HG03460 (cell line): ENCODE results near the gene SFTPD.
"Not testable (repeated sequence)": the region's sequence is repeated elsewhere in the genome, so short reads cannot be mapped to it uniquely, and the experiment has no call there.

Experiments
- ATAC-seq: cut with Tn5 transposase; IDR thresholded peaks from one replicate; pipeline ENCODE4 v1.9.1; 2021; ENCODE audit not compliant: unreplicated experiment

The SFTPD gene

GRCh38 chr10:79927111-79927828 is 21.6 kb downstream of the SFTPD start:
- no peak for ATAC-seq

DNA sequence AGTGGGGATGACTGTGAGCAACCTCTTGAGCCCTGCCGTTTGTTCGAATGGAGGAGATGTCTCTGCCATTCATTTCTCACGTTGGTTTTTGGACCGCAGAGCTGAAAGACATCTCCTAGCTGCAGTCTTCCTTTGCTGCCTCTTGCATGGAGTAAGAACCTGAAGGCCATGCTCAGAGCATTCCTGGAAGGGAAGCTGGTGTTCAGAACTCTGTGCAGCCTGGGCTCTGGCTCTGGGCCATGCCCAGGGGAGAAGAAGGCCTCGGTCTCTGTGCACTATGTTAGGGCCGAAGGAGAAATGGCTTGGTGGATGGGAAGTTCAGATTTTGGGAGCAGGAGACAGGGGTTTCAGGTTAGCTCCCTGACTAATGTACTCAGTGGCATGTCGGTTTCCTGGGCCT is 22.9 kb downstream of the SFTPD start:
- ATAC-seq = no peak

DNA sequence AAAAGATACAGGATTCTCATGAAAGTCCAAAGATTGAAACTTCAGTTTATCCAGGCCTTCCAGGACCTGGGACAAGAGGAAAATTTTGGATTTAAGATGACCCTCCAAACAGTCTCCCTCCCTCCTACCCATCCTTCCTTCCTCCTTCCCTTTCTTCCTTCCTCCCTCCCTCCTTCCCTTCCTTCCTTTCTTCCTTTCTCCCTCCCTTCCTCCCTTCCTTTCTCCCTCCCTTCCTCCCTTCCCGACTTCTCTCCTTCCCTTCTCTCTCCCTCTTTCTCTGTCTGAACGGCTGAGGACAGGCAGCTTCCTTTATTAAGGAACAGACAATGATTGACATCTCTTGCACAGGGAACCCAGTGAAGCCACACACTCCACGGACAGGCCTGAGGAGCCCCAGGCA is 23.3 kb downstream of the SFTPD start:
- ATAC-seq = no peak

- no peak for ATAC-seq
These were observed 25.2 kb downstream of the SFTPD start for GRCh38 chr10:79923669-79924068.

DNA sequence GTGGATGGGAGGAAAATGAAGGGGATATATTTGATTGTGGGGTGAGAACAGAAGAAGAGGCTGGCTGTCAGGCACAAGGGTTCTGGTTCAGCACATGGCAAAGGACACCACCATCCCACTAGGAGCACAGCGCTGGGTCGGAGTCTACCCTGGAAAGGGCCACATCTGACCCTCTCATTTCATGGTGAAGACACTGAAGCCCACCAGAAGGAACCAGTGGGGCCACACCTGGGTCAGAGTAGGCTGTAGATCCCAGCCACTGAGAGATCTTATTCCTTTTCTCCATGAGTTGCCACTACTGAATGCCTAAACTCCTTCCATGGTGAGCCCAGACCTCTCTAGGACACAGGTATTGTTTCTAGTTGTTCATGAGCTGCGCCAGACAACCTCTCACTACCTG is 25.8 kb downstream of the SFTPD start:
- no peak for ATAC-seq

DNA sequence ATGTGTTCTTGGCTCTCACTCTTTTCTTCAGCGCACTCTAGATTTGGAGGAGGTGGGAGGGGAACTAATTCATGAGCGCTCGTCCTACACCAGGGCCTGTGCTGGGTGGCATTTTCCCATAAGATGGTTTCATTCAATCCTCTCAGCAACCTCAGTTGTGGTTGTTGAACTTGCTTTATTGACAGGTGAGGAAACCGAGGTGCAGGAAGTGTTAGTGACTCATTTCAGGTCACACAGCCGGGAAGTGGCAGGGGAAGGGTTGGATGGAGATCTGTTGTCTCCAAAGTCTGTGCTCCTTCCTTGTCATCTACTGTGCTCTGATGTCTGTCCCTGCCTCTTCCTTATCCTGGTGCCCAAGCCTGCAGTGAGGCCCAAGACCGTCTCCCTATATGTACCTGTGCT is 26.9 kb downstream of the SFTPD start:
- not testable (repeated sequence) for ATAC-seq

GRCh38 chr10:79915838-79916237 is 33.1 kb downstream of the SFTPD start:
- ATAC-seq = not testable (repeated sequence)

DNA sequence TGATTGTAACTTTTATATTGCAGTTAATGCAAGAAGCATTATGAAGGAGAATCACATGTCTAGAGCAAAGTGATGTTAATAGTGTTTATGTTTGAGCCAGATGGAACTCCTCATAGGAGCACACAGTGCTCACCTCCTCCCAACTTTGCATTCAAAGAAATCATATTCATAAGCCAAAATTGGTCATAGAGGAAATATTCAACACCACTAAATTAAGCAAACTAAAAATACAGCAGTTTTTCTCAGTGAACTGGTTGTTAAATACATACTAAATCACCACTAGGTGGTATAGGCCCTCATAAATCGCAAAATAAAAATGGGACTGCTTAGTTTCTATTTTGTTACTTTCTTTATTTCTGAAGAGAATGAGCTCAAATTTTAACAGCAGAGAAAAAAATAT is 34.4 kb downstream of the SFTPD start:
- not testable (repeated sequence) for ATAC-seq

- ATAC-seq = no peak
These were observed 38.1 kb downstream of the SFTPD start for GRCh38 chr10:79910836-79911235.

DNA sequence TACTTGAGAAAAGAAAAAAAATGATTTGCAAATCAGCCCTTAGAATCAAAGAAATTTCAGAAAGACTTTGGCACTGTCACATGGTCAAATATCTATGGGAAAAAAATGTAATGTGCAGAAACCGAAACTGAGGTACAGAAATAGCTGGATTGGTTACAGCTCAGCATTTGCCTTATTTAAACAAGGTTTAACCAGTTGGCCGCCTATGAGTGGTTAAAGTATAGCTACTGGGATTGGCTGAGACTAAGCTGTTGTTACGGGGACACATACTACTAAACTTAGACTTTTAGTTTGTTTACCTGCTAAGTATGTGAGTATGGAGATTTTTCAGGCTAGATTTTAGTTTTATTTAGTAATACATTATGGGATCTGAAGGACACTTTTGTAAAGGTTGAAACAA is 38.6 kb downstream of the SFTPD start:
- no peak for ATAC-seq

DNA sequence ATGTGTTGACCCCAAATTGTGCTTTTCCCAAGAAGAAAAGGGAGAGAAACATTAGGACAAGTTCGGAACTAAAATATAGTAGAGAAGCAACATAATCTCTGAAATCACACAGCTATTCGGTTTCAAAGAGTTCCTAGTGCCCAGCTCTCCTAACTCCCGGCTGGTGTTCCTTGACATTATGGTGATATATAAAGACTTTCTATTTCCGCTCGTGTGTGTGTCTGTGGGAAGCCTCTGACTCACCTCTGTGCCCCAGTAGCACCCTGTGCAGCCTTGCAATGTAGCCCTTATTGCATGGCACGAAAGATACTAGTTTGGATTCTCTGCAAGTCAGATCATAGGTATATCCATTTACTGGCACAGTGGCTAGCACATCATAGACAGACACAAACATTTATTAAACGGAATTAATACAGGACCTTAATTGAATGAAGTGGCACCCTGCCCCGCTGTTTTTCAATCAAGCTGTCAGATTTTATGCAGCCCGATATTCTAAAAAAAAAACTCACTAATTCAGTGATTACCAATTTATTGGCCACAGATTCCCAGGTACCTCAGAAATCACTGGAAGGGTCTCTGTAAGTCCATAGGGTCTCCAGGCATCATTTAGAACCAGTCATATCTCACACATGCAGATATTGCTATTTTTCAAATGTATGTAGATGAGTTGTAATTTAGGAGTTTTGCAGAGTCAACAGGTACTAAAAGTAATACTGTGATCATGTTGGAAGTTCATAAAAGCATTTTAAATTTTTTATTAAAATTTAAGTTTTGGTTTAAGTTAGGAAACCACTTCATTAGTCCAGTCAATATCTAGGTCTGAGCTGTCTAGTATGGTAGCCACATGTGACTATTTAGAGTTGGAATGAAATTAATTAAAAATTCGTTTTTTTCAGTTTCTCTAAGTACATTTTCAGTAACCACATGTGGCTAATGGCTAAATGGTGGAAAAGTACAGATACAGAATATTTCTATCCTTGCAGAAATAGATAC is 43.3 kb downstream of the SFTPD start:
- ATAC-seq = no peak

GRCh38 chr10:79904671-79905321 is 44.1 kb downstream of the SFTPD start:
- ATAC-seq = no peak

DNA sequence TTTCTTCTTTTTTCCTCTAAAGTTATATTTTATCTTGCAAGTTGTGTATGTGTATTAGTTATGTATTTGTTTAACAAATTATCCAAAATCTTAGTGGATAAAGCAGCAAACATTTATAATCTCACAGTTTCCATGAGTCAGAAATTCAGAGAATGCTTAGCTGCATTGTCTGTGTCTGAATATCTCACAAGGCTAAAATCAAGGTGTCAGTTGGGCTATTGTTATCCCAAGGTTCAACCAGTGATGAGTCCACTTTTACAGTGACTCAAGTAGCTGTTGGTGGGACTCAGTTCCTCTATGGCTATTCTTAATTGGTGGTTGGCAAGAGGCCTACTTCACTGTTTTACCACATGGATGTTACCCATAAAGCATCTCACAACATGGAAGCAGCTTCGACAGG is 47.3 kb downstream of the SFTPD start:
- ATAC-seq = not testable (repeated sequence)

- ATAC-seq = no peak
These were observed 50.1 kb downstream of the SFTPD start for GRCh38 chr10:79898597-79899325.

DNA sequence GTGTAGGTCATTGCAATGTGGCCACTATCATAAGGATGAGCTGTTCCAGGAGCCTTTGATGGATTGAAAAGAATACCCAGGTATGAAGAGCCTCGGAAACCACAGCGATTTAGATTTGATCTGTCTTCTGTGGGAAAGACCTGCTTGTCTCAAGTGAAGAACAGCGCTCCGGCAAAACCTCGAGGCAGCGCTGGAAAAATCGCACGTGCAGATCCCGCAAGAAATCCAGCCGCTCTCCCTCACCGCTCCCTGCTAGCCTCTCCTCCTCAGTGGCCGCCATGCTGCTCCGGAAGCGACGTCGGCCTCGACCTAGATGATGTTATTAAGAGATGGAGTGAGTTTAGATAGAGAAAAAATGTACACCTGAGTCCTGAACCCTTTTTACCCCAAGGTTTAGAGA is 56.0 kb downstream of the SFTPD start:
- ATAC-seq = not testable (repeated sequence)

DNA sequence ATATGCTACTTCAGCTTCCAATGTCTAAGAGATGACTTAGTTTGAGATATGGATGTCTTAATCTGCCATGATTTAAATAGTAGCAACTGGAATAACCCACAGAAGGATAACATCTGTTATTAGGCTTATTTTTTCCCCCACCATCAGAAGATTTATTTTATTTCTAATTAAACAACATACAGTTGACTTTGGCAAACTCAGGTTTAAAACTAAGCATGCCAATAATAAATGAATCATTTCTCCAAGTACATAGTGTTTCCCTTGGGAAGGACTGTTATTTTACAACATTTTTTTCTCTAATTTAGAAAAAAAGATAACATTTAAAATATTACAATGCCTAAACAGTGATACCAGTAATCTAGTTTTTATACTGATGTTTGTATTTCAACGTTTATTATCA is 58.4 kb downstream of the SFTPD start:
- no peak for ATAC-seq

GRCh38 chr10:79888984-79889383 is 59.9 kb downstream of the SFTPD start:
- not testable (repeated sequence) for ATAC-seq
